Measurements from ENCODE around the gene CYP3A4.
"Not testable (repeated sequence)": the region's sequence is repeated elsewhere in the genome, so short reads cannot be mapped to it uniquely, and the experiment has no call there.

- TF ChIP-seq CTCF (conservative IDR thresholded peaks at IDR 0.05 in 1 of 2, IDR thresholded peaks at IDR 0.05 in 1 of 2; ENCODE audit: extremely low read depth in 1 of 2, insufficient read depth in 1 of 2, low read depth in 1 of 2, low read length in 2 of 2); EZH2 (IDR thresholded peaks at IDR 0.05; ENCODE audit: borderline replicate concordance, low read length): not testable (repeated sequence)
Observed at GRCh38 chr7:99795864-99796263, 11.9 kb upstream of the CYP3A4 start.
